Activated B cell treated with CpG ODN at 0.5 μM for 24 hours (primary cell): ENCODE results near the gene LOXHD1. TPM values are rescaled to one million over a fixed set of nuclear protein-coding genes. Genes with fewer than 3 reads are reported as not detected.

ENCODE experiments used
- ATAC-seq: fragments of 200-7000 bp; cut with Tn5 transposase; one replicate; pipeline ENCODE4 v1.10.0; 2021; ENCODE audit warnings: low read depth, mild to moderate bottlenecking, moderate library complexity
- CTCF ChIA-PET: fragments of 350-600 bp; sonication (Branson Sonifier 250); formaldehyde crosslinking; loops from one replicate; lab custom pipeline; 2021; ENCODE audit warnings: antibody characterized with exemption; lab: Charles Lee
- POLR2A ChIA-PET: fragments of 350-600 bp; sonication (Branson Sonifier 250); formaldehyde crosslinking; loops from one replicate; lab custom pipeline; 2021; ENCODE audit warnings: antibody characterized with exemption; lab: Charles Lee
- DNase-seq: peaks from one replicate; pipeline ENCODE4 v3.0.0; 2022
- H3K27ac Mint-ChIP-seq: one replicate; pipeline ENCODE4 v1.8.0; 2020; ENCODE audit warnings: mixed read lengths
- H3K27me3 Mint-ChIP-seq: one replicate; pipeline ENCODE4 v1.8.0; 2021; ENCODE audit warnings: mixed read lengths
- H3K36me3 Mint-ChIP-seq: one replicate; pipeline ENCODE4 v1.8.0; 2021; ENCODE audit warnings: low read depth, mixed read lengths
- H3K4me1 Mint-ChIP-seq: one replicate; pipeline ENCODE4 v1.8.0; 2021; ENCODE audit warnings: mixed read lengths
- H3K4me3 Mint-ChIP-seq: one replicate; pipeline ENCODE4 v1.8.0; 2020; ENCODE audit warnings: mild to moderate bottlenecking, mixed read lengths
- H3K9me3 Mint-ChIP-seq: one replicate; pipeline ENCODE4 v1.8.0; 2020; ENCODE audit warnings: mixed read lengths
- intact Hi-C: fragments of 100-400 bp; cut with micrococcal nuclease; formaldehyde crosslinking; loops from one replicate; pipeline ENCODE4 v1.15.1; 2024
- total RNA-seq: library from RNA; stranded (reverse); gene quantifications from 2 replicates; pipeline ENCODE4 v1.2.3, GENCODE V29; 2022
- TF ChIP-seq, protein P1 (sequence below): fragments of 200-600 bp; IDR thresholded peaks from one replicate; pipeline ENCODE4 v1.8.0; 2022; ENCODE audit warnings: antibody characterized with exemption, mild to moderate bottlenecking

The LOXHD1 gene
- total RNA-seq, 1 donor from 2014 or later: not detected

DNA sequence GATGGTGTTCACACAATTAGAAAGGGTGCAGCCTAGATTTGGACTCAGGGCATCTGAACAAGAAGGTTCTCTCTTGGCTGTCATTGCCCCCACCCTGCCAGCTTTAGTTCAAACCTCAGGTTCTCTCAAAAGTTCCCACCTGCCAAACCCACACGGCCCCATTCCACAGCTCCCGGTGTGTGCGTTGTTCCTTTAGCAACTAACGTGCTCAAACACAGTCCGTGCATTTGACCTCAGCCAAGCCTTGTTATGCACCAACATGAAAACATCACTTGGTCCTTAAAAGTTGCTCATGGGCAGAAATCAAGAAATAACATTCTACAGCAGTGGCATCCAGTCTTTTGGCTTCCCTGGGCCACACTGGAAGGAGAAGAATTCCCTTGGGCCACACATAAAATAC, 32.0 kb downstream of the LOXHD1 start:
- no peak overlapping the region for H3K4me3 Mint-ChIP-seq
- H3K4me1 Mint-ChIP-seq: peaks cover 2% of the 10 kb centered on the region
- TF ChIP-seq, protein P1, sequence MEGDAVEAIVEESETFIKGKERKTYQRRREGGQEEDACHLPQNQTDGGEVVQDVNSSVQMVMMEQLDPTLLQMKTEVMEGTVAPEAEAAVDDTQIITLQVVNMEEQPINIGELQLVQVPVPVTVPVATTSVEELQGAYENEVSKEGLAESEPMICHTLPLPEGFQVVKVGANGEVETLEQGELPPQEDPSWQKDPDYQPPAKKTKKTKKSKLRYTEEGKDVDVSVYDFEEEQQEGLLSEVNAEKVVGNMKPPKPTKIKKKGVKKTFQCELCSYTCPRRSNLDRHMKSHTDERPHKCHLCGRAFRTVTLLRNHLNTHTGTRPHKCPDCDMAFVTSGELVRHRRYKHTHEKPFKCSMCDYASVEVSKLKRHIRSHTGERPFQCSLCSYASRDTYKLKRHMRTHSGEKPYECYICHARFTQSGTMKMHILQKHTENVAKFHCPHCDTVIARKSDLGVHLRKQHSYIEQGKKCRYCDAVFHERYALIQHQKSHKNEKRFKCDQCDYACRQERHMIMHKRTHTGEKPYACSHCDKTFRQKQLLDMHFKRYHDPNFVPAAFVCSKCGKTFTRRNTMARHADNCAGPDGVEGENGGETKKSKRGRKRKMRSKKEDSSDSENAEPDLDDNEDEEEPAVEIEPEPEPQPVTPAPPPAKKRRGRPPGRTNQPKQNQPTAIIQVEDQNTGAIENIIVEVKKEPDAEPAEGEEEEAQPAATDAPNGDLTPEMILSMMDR: no peak
- ATAC-seq: no peak
- intact Hi-C loops: no loop called here
- peaks cover 6% of the 10 kb centered on the region for H3K27me3 Mint-ChIP-seq
- no peaks in the 10 kb centered on the region for H3K9me3 Mint-ChIP-seq
- CTCF ChIA-PET: no interaction called here
- no peaks in the 10 kb centered on the region for H3K36me3 Mint-ChIP-seq
- DNase-seq: no peak
- POLR2A ChIA-PET: no interaction called here
- no peak overlapping the region for H3K27ac Mint-ChIP-seq

DNA sequence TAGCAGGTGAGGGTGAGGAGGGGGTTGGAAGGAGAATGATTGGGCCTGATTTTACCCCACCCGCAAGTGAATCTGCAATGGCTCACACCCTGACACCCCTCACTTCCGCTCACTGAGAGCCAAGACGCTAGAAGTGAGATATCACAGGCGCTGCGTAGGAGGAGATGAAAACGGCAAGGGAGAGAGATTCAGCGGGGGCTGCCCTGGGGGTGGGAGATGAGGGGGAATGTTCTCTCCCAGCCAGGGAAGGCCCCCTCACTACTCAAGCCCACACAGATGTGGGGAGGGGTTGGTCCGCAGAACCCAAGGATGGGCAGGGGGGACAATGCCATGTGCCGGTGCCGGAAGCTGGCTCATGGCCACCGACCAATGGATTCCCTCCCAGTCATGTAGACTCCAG, 32.9 kb downstream of the LOXHD1 start:
- no peak for ATAC-seq

DNA sequence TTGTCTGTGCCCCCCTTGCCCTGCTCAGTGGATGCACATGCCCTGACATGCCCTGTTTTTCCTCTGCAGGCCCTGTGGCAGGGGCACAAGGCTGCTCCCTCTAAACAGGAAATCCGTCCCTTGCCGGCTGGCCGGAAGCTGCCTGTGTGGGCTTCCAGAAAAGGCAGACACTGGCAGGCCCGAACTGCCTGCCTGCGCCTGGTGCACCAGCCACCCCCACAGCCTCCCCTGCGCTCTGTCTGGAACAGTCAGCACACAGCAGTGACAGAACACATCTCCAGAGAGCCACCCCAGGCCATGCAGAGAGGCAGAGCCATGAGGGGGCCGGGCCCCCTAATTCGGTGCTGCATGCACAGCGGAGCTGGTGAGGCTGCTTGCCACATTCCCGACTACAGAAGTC, 33.5 kb downstream of the LOXHD1 start:
- no peak overlapping the region for H3K4me3 Mint-ChIP-seq
- ATAC-seq (no peak), DNase-seq (no peak)
- H3K36me3 Mint-ChIP-seq: no peaks in the 10 kb centered on the region
- H3K9me3 Mint-ChIP-seq: no peaks in the 10 kb centered on the region
- TF ChIP-seq, protein P1: no peak
- peaks cover 2% of the 10 kb centered on the region for H3K4me1 Mint-ChIP-seq
- ChIA-PET CTCF (interaction anchor here (0.8 kb wide), 1 partner anchor 37 kb away, joined by 3 read pairs; no protein-coding TSS in a partner anchor), POLR2A (no interaction called here)
- intact Hi-C loops: loop anchor here (1.0 kb wide), 1 partner anchor 475 kb away; no protein-coding TSS in a partner anchor
- no peak overlapping the region for H3K27ac Mint-ChIP-seq
- peaks cover 5% of the 10 kb centered on the region for H3K27me3 Mint-ChIP-seq

More for the DNA sequence above, 32.9 kb downstream of the LOXHD1 start:
- DNase-seq: no peak
- POLR2A ChIA-PET: no interaction called here
- CTCF ChIA-PET: no interaction called here
- TF ChIP-seq, protein P1: no peak
- Mint-ChIP-seq H3K9me3 (no peaks in the 10 kb centered on the region), H3K4me1 (peaks cover 2% of the 10 kb centered on the region), H3K36me3 (no peaks in the 10 kb centered on the region), H3K27me3 (peaks cover 6% of the 10 kb centered on the region), H3K27ac (no peak overlapping the region), H3K4me3 (no peak overlapping the region)
- intact Hi-C loops: no loop called here

DNA sequence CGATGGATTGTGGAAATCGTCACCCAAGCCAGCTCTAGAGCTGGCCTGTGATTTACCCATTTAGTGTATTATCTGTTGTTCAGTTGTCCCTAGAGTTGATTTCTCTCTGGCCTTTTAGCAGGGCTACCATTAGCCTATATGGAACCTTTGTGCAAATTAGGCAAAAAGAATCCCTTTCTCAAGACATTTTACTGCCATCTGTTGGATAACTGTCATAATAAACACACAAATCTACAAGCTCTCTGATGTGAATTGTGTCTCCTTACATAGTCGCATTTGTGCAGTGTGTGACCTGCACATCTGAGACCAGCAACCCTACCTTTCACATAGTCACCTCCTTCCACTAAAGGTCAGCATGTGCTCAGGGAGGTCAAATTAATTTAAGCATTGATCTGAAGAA, 34.0 kb downstream of the LOXHD1 start:
- no peak overlapping the region for H3K27ac Mint-ChIP-seq
- ChIA-PET POLR2A (no interaction called here), CTCF (interaction anchor here (0.8 to 1.2 kb wide), 2 partner anchors 38 to 341 kb away, joined by 3 read pairs; no protein-coding TSS in a partner anchor)
- intact Hi-C loops: loop anchor here (1.0 kb wide), 1 partner anchor 475 kb away; no protein-coding TSS in a partner anchor
- no peaks in the 10 kb centered on the region for H3K36me3 Mint-ChIP-seq
- H3K27me3 Mint-ChIP-seq: peaks cover 3% of the 10 kb centered on the region
- no peaks in the 10 kb centered on the region for H3K9me3 Mint-ChIP-seq
- TF ChIP-seq, protein P1: no peak
- no peak for ATAC-seq
- no peak overlapping the region for H3K4me3 Mint-ChIP-seq
- peaks cover 2% of the 10 kb centered on the region for H3K4me1 Mint-ChIP-seq
- DNase-seq: no peak

DNA sequence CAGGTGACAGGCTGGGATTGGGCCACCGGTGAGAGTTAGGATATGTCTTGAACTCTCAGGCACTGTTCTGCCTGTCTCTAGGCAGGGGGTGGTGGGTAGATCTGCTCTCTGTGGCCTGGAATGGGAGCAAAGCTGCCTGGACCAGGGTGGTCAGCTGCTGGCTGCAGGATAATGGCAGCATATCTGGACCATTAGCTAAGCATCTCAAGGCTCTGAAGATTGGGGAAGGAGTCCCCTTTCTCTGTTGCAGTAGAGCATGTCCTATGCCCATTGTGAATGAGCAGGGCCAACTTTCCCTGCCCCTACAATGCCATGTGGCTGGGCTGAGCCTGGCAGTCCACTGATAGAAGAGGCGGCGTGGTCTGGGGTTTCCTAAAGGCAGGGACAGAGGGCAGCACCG, 34.6 kb downstream of the LOXHD1 start:
- Mint-ChIP-seq H3K9me3 (no peaks in the 10 kb centered on the region), H3K27me3 (peaks cover 3% of the 10 kb centered on the region), H3K4me3 (no peak overlapping the region), H3K27ac (no peak overlapping the region), H3K4me1 (peaks cover 2% of the 10 kb centered on the region), H3K36me3 (no peaks in the 10 kb centered on the region)
- CTCF ChIA-PET: interaction anchor here (1.2 kb wide), 1 partner anchor 341 kb away, joined by 3 read pairs; no protein-coding TSS in a partner anchor
- ATAC-seq: no peak
- POLR2A ChIA-PET: no interaction called here
- DNase-seq: no peak
- intact Hi-C loops: no loop called here
- TF ChIP-seq, protein P1: no peak
